C1 segment of cervical spinal cord (tissue), 14 donors: ENCODE measurements around the gene BPIFB1.

Source experiments
- DNase-seq, 14 donors: peaks; one replicate each; lab custom pipeline; 2025; lab: John Stamatoyannopoulos, UW

BPIFB1 gene

GRCh38 chr20:33273117-33273851, 9.7 kb upstream of the BPIFB1 start:
- no peak for DNase-seq

DNA sequence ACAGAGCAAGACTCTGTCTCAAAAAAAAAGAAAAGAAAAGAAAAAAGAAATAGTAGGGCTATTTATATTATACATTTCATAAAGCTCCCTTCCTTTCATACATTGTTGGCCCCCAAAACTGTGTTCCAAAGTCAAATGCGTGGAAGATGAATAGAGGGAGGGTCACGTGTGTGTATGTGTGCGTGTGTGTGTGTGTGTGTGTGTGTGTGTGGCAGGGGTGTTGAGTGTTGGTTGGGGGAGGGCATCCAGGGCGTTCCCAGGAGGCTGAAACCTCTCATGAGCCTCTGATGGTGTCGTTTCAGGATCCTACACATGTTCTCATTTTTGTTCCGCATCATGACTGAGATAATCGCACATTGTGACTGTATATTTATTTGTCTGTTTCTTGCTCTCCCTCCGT, 7.8 kb upstream of the BPIFB1 start:
- DNase-seq: no peak

DNA sequence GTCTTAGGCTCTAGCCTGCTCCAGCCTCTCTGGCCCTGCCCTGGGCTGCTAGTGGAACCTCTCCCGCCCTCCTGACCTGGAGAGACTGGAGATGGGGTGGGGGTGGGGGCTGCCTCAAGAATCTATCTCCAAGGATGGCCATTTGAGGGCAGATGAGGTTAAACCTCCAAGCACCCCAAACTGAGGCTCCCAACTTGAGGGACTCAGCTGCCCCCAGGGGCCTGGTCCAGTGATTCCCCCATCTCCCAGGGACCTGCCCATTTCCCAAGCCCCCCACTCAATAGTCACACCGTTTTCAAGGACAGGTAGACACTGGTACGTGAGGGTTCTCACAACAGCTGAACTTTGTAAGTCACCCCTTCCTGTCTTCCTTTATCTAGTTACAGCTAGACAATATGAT, 7.1 kb upstream of the BPIFB1 start:
- DNase-seq: no peak

GRCh38 chr20:33276303-33277113, 6.5 kb upstream of the BPIFB1 start:
- no peak for DNase-seq

DNA sequence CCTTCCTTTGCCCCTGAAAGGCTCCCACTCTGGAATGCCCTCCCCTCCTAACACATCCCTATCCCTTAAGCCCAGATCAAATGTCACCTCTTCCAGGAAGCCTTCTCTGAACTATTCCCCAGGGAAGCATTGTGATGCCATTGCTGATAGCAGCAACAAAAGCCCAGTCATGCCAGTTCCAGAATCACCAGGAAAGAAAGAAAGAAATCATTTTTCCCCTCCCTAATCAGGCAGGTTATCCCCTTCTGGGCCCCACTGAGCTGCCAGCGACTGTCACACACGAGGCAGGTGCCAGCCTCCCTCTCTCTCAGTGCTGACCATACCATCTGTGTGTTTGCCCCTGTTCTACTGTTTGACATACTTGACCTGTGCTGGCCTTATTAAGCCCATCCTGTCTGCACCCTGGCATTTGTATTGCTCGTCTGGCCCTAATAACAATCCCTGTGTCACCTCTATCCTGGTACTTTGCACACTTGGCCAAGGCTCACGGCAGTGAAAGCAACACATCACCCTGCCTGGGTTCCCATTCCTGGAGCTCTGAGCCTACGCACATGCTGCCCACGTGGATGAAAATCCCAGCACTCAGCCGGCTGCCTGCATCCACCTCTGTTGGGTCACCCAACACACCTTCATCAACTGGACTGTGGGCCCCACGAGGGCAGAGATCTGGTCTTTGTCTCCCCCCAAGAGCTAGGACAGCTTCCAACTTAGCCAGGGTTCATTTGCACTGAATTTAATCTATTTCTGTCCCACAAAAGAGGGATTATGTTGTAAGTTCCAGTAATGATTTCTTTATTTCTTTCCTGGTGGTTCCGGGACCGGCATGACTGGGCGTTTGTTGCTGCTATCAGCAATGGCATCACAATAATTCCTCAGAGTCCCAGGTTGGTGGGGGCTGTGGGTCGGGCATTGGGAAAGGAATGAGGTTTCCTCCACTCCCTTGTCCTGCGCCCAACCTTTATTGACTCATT, 5.3 kb upstream of the BPIFB1 start:
- DNase-seq: peak in 1 of 14 donors; percentile 57

DNA sequence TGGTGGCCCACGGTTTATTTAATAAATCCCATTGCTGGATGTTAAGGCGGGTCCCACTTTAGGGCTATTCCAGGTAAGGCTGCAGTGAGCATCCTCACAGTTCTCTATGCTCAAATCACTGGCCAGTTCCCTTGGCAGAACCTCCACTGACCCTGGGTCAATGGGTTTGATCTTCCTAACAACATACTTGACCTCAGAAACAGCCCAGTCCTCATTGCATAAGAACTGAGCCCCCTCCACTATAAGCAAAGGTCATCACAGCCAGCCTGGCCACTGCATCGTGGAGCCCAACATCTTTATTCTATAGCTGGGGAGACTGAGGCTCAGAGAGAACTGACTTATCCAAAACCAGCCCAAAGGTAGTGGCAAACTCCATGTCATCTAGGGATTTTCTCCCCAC, 4.3 kb upstream of the BPIFB1 start:
- DNase-seq: no peak

DNA sequence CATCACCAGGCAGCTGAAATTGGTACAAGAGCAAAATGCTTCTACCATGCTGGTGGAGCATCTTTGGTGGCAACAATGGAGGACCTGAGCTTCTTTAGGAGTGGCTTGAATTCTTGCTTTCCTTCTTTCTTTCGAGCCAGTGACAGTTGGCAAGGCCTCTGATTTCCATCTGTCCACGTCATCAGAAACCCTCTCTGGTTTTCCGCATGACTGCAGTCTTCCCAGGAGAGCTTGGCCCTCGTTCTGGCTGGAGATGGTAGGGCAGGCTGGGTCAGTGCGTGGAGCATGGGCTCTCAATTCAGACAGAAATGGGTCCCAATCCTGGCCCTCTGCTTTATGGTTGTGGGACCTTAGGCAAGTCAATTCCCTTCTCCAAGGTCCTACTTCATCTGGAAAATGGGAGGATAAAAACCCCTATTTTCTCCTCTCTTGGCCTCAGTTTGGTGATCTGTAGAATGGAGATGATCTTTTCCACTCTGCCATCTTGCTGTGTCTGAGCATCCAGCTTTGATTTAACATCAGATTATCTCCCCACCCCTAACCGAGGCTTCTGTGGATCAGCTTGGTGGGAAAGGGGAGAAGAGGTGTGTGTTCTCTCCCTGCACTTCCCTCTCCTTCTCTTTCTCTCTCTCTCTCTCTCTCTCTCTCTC, 3.6 kb upstream of the BPIFB1 start:
- DNase-seq: peak in 1 of 14 donors; percentile 8

- DNase-seq: no peak
These were observed 2.9 kb upstream of the BPIFB1 start for GRCh38 chr20:33280000-33280680.

DNA sequence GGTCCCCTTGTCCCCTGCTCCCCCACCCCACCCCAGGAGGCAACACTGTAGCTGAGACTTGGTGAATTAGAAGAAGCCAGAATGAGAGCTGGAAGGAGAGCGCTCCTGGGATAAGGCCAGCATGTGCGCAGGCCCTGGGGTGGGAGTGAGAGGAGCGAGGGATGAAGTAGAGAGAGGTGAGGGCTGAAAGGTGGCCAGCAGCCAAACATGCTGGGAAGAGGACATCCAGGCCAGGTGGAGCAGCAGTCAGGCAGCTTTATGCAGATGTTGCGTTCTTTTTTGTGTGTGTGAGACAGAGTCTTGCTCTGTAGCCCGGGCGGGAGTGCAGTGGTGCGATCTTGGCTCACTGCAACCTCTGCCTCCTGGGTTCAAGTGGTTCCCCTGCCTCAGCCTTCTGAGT, 2.2 kb upstream of the BPIFB1 start:
- DNase-seq: no peak

DNA sequence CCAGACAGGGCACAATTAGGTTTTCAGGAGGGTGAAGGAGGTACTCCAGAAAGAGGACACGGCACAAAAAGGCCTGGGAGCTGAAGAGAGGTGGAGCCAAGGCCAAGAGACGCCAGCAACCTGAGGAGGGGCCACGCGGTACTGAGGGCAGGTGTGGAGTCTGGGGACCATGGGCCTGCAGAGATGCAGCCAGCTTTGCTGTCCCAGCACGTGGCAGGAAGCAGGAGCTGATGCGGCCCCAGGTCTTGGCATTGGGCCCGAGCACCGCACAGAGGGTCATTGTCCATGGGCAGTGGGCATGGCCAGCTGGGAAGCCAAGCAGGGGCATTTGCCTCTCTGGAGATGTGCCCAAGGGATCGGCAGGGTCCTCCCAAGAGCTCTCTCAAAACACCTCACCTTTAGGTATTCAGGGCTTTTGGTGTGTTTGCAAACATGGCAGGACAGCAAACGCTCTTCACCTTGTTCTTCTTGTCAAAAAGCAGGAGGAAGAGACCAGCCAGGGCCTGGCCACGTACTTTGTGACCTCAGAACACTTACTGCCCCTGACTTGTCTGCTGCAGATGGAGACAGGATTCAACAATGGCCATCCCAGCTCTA, 1.4 kb upstream of the BPIFB1 start:
- peak in 8 of 14 donors; percentile 16 to 72 (median 33) for DNase-seq

DNA sequence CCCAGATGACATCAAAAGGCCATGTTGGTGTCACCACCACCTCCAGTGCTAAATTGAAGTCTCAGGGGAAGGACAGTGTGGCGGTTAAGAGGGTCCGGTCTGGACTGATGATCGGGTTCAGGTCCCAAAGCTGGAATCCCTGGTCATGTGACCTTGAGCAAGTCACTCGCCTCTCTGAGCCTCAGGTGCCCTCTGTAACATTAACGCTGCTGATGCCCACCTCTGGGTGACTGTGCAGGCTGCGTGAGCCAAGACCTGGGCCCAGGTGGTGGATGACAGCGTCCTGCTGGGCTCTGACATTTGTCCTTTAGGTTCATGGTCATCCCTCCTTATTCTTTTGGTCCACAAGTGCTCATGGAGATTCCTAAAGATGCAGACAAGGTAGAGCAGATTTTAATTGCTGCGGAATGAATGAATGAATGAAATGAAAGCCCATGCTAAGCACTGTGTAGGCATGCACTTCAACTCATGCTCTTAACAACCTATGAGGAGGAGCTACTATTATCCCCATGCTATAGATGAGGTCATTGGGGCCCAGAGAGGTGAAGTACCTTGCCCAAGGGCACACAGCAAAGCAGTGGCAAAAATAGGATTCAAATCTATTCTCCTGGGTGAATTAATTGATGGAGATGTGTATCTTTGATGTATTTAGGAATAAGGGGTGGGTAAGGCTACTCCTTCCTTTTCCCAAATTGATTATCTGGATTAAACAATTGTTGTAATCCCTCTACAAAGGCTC, 649 bp upstream of the BPIFB1 start:
- DNase-seq: no peak

- DNase-seq: no peak
These were observed 1.3 kb downstream of the BPIFB1 start for GRCh38 chr20:33284284-33284683.

DNA sequence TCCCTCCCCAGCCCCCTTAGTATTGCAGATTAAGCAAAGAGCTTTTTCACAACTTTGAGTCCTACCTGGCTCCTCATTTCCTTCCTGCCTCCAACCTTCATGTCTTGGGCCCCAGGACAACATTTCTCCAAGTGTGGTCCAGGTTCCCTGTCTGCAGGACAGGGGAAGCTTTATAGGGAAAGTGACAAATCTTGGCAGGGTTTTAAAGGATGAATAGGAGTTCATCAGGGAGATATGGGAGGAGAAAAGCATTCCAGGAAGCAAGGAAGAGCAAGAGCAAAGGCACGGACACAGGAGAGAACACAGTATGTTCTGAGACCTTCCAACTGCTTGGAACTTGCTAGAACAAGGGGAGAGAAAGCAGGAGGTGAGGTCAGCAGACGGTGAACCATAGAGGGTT, 1.9 kb downstream of the BPIFB1 start:
- no peak for DNase-seq

DNA sequence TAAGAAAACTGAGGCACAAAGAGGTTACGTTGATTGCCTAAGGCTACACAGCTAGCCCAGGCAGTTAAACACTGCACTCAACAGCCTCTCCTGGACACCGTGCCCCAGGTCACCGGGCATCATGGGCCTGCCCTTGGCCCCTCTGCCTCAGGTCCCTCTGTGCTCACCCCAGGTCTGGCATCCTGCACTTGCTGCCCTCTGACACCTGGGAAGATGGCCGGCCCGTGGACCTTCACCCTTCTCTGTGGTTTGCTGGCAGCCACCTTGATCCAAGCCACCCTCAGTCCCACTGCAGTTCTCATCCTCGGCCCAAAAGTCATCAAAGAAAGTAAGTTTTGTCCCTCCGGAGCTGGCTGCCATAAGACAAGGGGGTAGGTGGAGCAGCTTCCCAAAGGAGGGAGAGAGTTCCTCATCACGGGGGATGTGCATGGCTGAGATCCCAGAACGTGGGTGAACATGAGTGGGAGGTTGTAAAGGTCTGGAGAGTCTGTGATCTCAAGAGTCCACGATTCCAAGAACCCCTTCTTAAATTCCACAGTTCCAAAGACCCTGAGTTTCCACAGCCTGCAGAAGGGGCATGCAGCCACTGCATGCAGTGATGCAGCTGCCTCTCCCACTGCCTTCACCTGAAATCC, 3.0 kb downstream of the BPIFB1 start:
- no peak for DNase-seq

GRCh38 chr20:33287884-33288283, 4.9 kb downstream of the BPIFB1 start:
- DNase-seq: no peak

DNA sequence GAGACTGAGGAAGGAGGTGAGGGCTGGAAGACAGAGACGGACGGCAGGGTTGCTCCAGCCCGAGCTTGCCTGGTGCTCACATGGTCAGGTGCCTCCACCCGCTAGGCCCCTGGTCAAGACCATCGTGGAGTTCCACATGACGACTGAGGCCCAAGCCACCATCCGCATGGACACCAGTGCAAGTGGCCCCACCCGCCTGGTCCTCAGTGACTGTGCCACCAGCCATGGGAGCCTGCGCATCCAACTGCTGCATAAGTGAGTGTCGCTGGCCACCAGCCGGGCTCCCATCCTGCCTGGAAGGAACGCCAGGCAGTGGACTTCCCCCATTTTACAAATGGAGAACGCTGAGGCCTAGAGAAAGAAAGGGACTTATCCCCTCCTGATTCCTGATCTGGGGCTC, 7.8 kb downstream of the BPIFB1 start:
- no peak for DNase-seq

DNA sequence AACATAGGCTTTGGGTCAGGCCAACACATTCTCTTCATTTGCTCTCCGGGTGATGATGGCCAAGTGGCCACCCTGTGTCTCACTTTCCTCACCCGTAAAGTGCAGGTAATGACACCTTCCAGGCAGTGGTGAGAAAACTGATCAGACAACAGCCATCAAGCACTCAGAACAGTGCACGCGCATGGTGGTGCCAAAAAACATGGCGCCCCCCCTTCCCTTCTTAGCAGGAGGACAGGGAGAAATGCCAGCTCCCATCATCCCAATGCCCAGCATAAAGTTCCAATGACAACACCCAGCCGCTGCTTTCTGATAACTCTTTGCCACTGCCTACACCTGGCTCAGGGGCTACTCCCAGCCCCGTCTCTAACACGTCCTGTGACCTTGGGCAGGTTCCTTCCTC, 8.4 kb downstream of the BPIFB1 start:
- no peak for DNase-seq

GRCh38 chr20:33291830-33292355, 8.9 kb downstream of the BPIFB1 start:
- peak in 8 of 14 donors; percentile 7 to 69 (median 22) for DNase-seq

DNA sequence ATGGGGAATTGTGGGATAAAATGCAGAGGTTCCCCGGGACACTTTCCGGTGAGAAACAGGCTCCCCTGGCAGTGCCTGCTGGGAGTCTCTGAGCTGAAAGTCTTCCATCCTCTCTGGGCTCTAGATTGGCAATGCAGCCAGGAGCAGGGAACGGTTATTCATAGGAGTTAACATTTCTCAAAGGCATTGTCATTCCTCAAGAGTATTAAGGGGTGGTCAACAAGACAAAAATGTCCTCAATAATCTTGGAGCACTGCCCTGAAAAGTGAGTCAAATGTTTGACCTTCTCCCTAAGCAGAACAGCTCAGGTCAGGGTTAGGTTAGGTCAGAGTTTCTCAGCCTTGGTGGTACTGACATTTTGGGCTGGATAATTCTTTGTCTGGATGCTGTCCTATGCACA, 13.2 kb downstream of the BPIFB1 start:
- no peak for DNase-seq
